Measurements from ENCODE around the gene DCBLD1. TPM values are rescaled to one million over a fixed set of nuclear protein-coding genes. Genes with fewer than 3 reads are reported as not detected.

Gene DCBLD1
- total and polyA plus RNA-seq, 9 of the 15 experiments (the other 6 are each of a cell fraction or from before 2014, with no cell fraction given): 0.80 to 8.5 (median 6.8) TPM

DNA sequence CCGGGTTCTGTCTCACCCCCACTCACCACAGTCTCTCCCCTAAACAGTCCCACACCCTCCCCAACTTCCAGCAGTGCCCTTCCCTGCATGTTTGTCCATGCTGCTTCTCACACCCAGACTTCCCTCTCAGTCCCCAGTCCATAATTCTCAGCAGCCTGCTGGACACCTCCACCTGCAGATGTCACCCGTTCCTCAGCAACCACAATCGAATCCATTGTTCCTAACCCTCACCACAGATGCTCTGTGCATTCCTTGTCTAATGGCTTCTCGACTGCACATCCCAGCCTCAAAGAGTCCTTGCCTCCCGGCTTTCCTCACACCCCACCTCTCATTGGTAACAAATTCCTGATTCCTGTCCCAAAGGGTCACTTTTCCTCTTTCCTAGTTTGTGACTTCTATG lies 64.2 kb downstream of the DCBLD1 start:
- Histone ChIP-seq H3K9me3 (replicated peaks; ENCODE audit: control insufficient read depth, insufficient read depth, low read depth, low read length) (no peaks in the 10 kb centered on the region), H3K4me3 (no peak overlapping the region), H3K9ac (ENCODE audit: insufficient read depth in 1 of 2, low read depth in 2 of 2, low read length in 2 of 2) (no peak overlapping the region), H3K4me2 (ENCODE audit: insufficient read depth, low read length) (no peak overlapping the region), H3K27ac (ENCODE audit: extremely low read depth, low read depth, low read length) (no peak overlapping the region), H3K27me3 (ENCODE audit: control insufficient read depth in 2 of 2, insufficient read depth in 2 of 2, low read length in 2 of 2) (no peaks in the 10 kb centered on the region), H3K36me3 (ENCODE audit: control insufficient read depth, insufficient read depth, low read length) (peaks cover 17% of the 10 kb centered on the region; the same call in 2 of the 3 replicates), H2AFZ (ENCODE audit: low read depth, low read length) (no peak overlapping the region), H3K9me1 (ENCODE audit: control insufficient read depth, insufficient read depth, low read length) (no peaks in the 10 kb centered on the region), H3K4me1 (replicated peaks in 1 of 2; ENCODE audit: control insufficient read depth in 2 of 2, insufficient read depth in 2 of 2, low read length in 2 of 2) (peaks cover 0 to 14% of the 10 kb centered on the region in 2 experiments; a peak in 2 of 5 replicates), H4K20me1 (replicated peaks; ENCODE audit: control insufficient read depth, insufficient read depth, low read length) (no peaks in the 10 kb centered on the region), H3K79me2 (ENCODE audit: control insufficient read depth, insufficient read depth, low read length) (no peaks in the 10 kb centered on the region)
- in situ Hi-C loops (cut with MboI) (no loop called here), intact Hi-C loops (cut with micrococcal nuclease) (no loop called here)
- DNase-seq (ENCODE audit: extremely low read depth in 1 of 4, low spot score in 3 of 4) (no peak), FAIRE-seq (no peak), ATAC-seq (no peak)
- CTCF ChIA-PET (ENCODE audit: low intra/inter-chr PET ratio): no interaction called here
- POLR2A ChIA-PET: no interaction called here
- no peak for TF ChIP-seq ZBTB17 (CRISPR knock-in tag; IDR thresholded peaks at IDR 0.05)
- TF ChIP-seq NR2C2 (CRISPR knock-in tag; IDR thresholded peaks at IDR 0.05): no peak
- no peak for TF ChIP-seq NR2C2 (tag; IDR thresholded peaks at IDR 0.05)
- no peak for TF ChIP-seq HMBOX1 (IDR thresholded peaks at IDR 0.05)
- no peak for TF ChIP-seq KAT8 (IDR thresholded peaks at IDR 0.05; ENCODE audit: low read depth)
- TF ChIP-seq, protein P1, sequence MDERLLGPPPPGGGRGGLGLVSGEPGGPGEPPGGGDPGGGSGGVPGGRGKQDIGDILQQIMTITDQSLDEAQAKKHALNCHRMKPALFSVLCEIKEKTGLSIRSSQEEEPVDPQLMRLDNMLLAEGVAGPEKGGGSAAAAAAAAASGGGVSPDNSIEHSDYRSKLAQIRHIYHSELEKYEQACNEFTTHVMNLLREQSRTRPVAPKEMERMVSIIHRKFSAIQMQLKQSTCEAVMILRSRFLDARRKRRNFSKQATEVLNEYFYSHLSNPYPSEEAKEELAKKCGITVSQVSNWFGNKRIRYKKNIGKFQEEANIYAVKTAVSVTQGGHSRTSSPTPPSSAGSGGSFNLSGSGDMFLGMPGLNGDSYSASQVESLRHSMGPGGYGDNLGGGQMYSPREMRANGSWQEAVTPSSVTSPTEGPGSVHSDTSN (CRISPR knock-in tag; IDR thresholded peaks at IDR 0.05; ENCODE audit: low read depth): no peak
- TF ChIP-seq, protein P1 (tag; conservative IDR thresholded peaks at IDR 0.05; ENCODE audit: low read depth): no peak
- TF ChIP-seq TAF1 (IDR thresholded peaks at IDR 0.05; ENCODE audit: control insufficient read depth, extremely low read depth, insufficient read depth, low read length, severe bottlenecking): no peak
- WGBS (ENCODE audit: insufficient coverage, low coverage, missing lambda C conversion rate): 73% methylated on average over 5 of the region's 5 CpGs
- no TSS peak for BruUV-seq (replicated peaks)
